Fibroblast of mammary gland (primary cell): ENCODE results near the gene DDAH1.

Experiments used
- DNase-seq: peaks from one replicate; pipeline ENCODE4 v3.0.0-alpha.2; 2010; ENCODE audit warnings: low read depth
- H3K4me3 ChIP-seq: 2 replicates; pipeline ENCODE4 v1.5.1; 2011; ENCODE audit warnings: low read depth, mild to moderate bottlenecking, low read length, moderate library complexity; ENCODE audit not compliant: control insufficient read depth
- TF ChIP-seq, protein P1 (sequence below): conservative IDR thresholded peaks from 2 replicates; pipeline ENCODE4 v1.5.1; 2011; ENCODE audit warnings: low read depth, low read length, inconsistent platforms; ENCODE audit not compliant: control insufficient read depth, insufficient read depth

Gene DDAH1

DNA sequence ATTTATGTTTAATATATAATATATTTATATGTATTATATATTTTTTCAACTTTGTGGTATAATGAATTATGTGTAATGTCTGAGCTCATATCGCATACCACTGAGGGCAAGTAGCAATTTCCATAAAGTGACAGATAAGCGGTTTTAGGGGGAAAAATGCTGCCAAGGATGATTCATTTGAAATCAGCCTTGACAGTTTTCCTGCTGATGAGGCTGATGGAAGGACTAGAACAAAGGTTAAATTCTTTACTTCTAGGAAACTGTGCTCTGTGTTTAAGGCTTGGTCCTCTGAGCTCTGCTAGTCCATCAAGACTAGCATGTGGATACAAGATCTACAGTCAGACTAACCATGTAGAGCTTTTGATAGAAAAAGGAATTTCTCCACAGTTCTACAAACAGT, 19.3 kb upstream of the DDAH1 start:
- no peak for DNase-seq
- no peak overlapping the region for H3K4me3 ChIP-seq
- TF ChIP-seq, protein P1, sequence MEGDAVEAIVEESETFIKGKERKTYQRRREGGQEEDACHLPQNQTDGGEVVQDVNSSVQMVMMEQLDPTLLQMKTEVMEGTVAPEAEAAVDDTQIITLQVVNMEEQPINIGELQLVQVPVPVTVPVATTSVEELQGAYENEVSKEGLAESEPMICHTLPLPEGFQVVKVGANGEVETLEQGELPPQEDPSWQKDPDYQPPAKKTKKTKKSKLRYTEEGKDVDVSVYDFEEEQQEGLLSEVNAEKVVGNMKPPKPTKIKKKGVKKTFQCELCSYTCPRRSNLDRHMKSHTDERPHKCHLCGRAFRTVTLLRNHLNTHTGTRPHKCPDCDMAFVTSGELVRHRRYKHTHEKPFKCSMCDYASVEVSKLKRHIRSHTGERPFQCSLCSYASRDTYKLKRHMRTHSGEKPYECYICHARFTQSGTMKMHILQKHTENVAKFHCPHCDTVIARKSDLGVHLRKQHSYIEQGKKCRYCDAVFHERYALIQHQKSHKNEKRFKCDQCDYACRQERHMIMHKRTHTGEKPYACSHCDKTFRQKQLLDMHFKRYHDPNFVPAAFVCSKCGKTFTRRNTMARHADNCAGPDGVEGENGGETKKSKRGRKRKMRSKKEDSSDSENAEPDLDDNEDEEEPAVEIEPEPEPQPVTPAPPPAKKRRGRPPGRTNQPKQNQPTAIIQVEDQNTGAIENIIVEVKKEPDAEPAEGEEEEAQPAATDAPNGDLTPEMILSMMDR = no peak

DNA sequence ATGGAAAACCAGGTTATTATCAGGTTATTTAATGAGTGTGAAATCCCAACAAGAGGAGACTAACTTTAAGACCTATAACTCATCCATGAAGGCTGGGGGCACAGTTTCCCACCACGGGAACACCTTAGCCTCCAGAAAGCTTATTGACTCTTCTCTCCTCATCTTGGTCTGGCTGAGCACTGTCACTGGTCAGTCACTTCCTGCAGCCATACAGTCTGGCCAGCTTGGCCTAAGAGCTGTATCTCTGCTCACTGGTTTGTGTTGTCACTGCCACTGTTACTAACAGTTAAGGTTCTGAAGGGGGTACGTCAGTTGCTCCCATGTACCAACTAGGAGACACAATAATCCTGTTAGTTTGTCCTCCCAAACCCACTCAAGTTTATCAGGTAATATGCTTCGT, 16.7 kb upstream of the DDAH1 start:
- H3K4me3 ChIP-seq = no peak overlapping the region
- TF ChIP-seq, protein P1 = no peak
- DNase-seq = no peak

DNA sequence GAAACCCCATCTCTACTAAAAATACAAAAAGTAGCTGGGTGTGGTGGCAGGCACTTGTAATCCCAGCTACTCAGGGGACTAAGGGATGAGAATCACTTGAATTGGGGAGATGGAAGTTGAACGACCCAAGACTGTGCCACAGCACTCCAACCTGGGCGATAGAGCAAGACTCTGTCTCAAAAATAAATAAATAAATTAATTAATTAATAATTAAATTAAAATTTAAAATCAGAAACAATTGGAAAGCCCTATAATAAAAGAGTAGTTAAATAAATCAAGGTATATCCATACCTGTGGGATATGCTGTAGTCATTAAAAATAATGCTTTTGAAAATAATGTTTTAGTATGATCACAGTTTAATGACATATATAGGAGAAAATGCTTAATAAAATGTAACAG, 15.6 kb upstream of the DDAH1 start:
- DNase-seq = no peak
- H3K4me3 ChIP-seq = no peak overlapping the region
- TF ChIP-seq, protein P1 = no peak

DNA sequence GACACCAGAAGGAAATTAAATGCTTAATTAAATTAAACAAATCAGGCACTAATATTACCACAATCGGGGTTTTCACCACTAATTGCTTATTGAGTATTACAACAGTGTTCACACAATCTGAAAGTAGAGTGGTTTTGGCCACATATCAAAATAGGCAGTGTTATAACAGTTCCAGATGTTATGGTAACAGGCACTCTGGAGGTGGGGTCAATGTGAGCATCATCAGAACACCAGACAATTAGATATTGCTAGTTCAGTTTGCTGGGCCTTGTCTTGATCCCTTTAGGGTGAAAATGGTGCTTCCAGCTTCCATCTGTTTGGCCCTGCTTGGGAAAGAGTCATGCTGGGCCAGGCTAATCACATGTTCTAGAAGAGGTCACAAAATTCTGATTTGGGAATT, 14.5 kb upstream of the DDAH1 start:
- TF ChIP-seq, protein P1 = no peak
- H3K4me3 ChIP-seq = no peak overlapping the region
- peak; percentile 25 for DNase-seq

DNA sequence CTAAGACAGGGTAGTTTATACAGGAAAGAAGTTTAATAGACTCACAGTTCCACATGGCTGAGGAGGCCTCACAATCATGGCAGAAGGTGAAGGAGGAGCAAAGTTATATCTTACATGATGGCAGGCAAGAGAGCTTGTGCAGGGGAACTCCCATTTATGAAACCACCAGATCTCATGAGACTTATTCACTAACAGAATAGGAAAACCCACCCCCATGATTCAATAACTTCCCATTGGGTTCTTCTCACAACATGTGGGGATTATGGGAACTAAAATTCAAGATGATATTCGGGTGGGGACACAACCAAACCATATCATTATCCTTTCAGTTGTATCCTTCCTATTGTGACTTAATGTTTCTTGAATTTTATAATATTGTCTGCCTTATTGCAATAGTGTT, 13.4 kb upstream of the DDAH1 start:
- no peak for DNase-seq
- TF ChIP-seq, protein P1 = no peak
- no peak overlapping the region for H3K4me3 ChIP-seq

DNA sequence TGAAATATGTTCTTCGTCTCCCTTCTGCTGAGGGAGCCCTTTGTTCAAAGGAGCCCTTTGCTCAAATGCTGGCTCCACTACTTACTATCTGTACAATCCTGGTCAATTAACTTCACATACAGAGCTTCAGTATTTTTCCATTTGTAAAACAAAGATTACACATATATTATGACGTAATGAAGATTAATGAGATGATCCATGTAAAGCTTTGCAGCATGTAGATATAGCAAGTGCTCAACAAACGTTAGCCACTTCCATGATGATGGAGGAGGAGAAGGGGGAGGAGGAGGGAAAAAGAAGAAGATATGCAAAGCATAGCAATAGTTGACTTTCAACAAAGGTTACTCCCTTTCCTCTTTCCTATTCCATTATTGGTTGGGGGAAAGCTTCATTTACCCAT, 10.1 kb upstream of the DDAH1 start:
- TF ChIP-seq, protein P1 = no peak
- DNase-seq = no peak
- H3K4me3 ChIP-seq = no peak overlapping the region

DNA sequence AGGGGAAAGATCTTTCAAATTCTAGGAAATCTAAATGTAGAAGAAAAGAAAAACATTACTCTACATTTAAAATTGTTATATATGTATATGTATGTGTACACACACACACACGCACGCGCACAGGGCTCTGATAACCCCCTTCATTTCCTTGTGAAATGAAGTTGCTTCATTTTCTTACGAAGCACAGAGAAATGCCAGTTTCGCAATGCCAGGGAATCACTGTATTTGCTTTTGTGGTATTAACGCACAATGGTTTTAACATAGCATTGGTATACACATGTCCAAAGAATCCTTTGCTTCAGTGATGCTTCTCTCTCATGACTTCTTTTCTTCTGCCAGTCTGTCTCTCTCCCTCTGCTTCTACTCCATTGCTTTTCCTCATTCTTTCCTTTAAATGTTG, 8.4 kb upstream of the DDAH1 start:
- TF ChIP-seq, protein P1 = no peak
- DNase-seq = peak; percentile 56
- H3K4me3 ChIP-seq = no peak overlapping the region
